ENCODE results near the gene SUGP1.

DNA sequence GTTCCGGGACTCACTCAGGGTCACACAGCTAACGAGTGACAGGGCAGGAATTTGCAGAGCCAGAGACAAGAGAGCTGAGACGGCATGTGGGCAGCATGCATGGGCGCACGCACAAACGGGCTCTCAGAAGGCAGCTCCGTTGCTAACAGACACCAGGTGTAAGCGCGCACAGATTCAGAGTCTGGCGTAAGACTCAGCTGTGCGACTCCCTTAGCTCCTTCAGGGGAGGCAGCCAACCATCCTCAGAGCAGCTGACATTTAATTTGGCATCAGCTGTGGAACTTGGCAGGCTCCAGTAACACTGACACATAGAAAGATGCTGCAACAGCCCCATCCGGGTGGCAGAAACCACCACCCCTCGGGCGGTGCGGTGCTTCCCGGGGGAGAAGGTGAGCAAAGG lies 39.7 kb downstream of the SUGP1 start:
- TF ChIP-seq POLR2A (IDR thresholded peaks at IDR 0.05; ENCODE audit: low read depth, low read length) (no peak), TAF1 (IDR thresholded peaks at IDR 0.05; ENCODE audit: borderline replicate concordance, low read depth, low read length) (no peak), POLR2AphosphoS5 (IDR thresholded peaks at IDR 0.05; ENCODE audit: low read depth, low read length) (no peak)
